Activated T-helper 17 cell treated with anti-CD3 and anti-CD28 coated beads, Interleukin-2, amount 50 U/mL, for 72 hours (primary cell): ENCODE measurements around the gene SS18. TPM values are rescaled to one million over a fixed set of nuclear protein-coding genes. Genes with fewer than 3 reads are reported as not detected.

ENCODE experiments used
- ATAC-seq: fragments of 150-1000 bp; cut with Tn5 transposase; replicated peaks from 2 replicates; pipeline ENCODE4 v1.10.0; 2021; ENCODE audit warnings: mild to moderate bottlenecking, moderate library complexity
- H3K27ac Mint-ChIP-seq: one replicate; pipeline ENCODE4 v1.8.0; 2022; ENCODE audit warnings: mixed read lengths
- H3K27me3 Mint-ChIP-seq: one replicate; pipeline ENCODE4 v1.8.0; 2022; ENCODE audit warnings: mixed read lengths
- H3K36me3 Mint-ChIP-seq: one replicate; pipeline ENCODE4 v1.8.0; 2022; ENCODE audit warnings: low read depth, mild to moderate bottlenecking, mixed read lengths
- H3K4me1 Mint-ChIP-seq: one replicate; pipeline ENCODE4 v1.8.0; 2022; ENCODE audit warnings: mixed read lengths
- H3K4me3 Mint-ChIP-seq: one replicate; pipeline ENCODE4 v1.8.0; 2022; ENCODE audit warnings: mild to moderate bottlenecking, mixed read lengths
- H3K9me3 Mint-ChIP-seq: one replicate; pipeline ENCODE4 v1.8.0; 2022; ENCODE audit warnings: mixed read lengths
- total RNA-seq, 2 donors: library from RNA; stranded (reverse); gene quantifications; one replicate each; pipeline ENCODE4 v1.2.3, GENCODE V29; 2022

Gene SS18
- total RNA-seq, 2 donors from 2014 or later, result 66.3 to 74.0 TPM

- no peak for ATAC-seq
- Mint-ChIP-seq H3K4me1 (no peaks in the 10 kb centered on the region), H3K9me3 (no peaks in the 10 kb centered on the region), H3K27ac (no peak overlapping the region), H3K27me3 (no peaks in the 10 kb centered on the region), H3K36me3 (no peaks in the 10 kb centered on the region), H3K4me3 (no peak overlapping the region)
These were observed 86.6 kb downstream of the SS18 start for GRCh38 chr18:26003817-26004216.

- Mint-ChIP-seq H3K27ac (no peak overlapping the region), H3K9me3 (no peaks in the 10 kb centered on the region), H3K4me1 (no peaks in the 10 kb centered on the region), H3K4me3 (no peak overlapping the region), H3K36me3 (no peaks in the 10 kb centered on the region), H3K27me3 (no peaks in the 10 kb centered on the region)
- ATAC-seq, result no peak
These were observed 87.1 kb downstream of the SS18 start for GRCh38 chr18:26003356-26003755.

- Mint-ChIP-seq H3K27ac (no peak overlapping the region), H3K4me1 (no peaks in the 10 kb centered on the region), H3K27me3 (no peaks in the 10 kb centered on the region), H3K36me3 (no peaks in the 10 kb centered on the region), H3K9me3 (no peaks in the 10 kb centered on the region), H3K4me3 (no peak overlapping the region)
- no peak for ATAC-seq
These were observed 88.0 kb downstream of the SS18 start for GRCh38 chr18:26002375-26002910.

- no peak for ATAC-seq
- Mint-ChIP-seq H3K4me3 (no peak overlapping the region), H3K9me3 (no peaks in the 10 kb centered on the region), H3K36me3 (no peaks in the 10 kb centered on the region), H3K27me3 (no peaks in the 10 kb centered on the region), H3K27ac (no peak overlapping the region), H3K4me1 (no peaks in the 10 kb centered on the region)
These were observed 92.0 kb downstream of the SS18 start for GRCh38 chr18:25998461-25998860.

- Mint-ChIP-seq H3K36me3 (no peaks in the 10 kb centered on the region), H3K27me3 (no peaks in the 10 kb centered on the region), H3K27ac (no peak overlapping the region), H3K4me3 (no peak overlapping the region), H3K9me3 (no peaks in the 10 kb centered on the region), H3K4me1 (no peaks in the 10 kb centered on the region)
- no peak for ATAC-seq
These were observed 97.8 kb downstream of the SS18 start for GRCh38 chr18:25992566-25992965.

GRCh38 chr18:25990473-25990872 is 99.9 kb downstream of the SS18 start:
- H3K9me3 Mint-ChIP-seq, result no peaks in the 10 kb centered on the region
- ATAC-seq, result no peak
- no peak overlapping the region for H3K27ac Mint-ChIP-seq
- peaks cover 2% of the 10 kb centered on the region for H3K27me3 Mint-ChIP-seq
- no peak overlapping the region for H3K4me3 Mint-ChIP-seq
- no peaks in the 10 kb centered on the region for H3K4me1 Mint-ChIP-seq
- H3K36me3 Mint-ChIP-seq, result no peaks in the 10 kb centered on the region

GRCh38 chr18:25985707-25986394 is 104.6 kb downstream of the SS18 start:
- Mint-ChIP-seq H3K4me1 (no peaks in the 10 kb centered on the region), H3K27ac (no peak overlapping the region), H3K9me3 (no peaks in the 10 kb centered on the region), H3K27me3 (peaks cover 3% of the 10 kb centered on the region), H3K4me3 (no peak overlapping the region), H3K36me3 (no peaks in the 10 kb centered on the region)
- ATAC-seq, result no peak

GRCh38 chr18:25983730-25984129 is 106.7 kb downstream of the SS18 start:
- no peaks in the 10 kb centered on the region for H3K4me1 Mint-ChIP-seq
- H3K9me3 Mint-ChIP-seq, result no peaks in the 10 kb centered on the region
- no peaks in the 10 kb centered on the region for H3K36me3 Mint-ChIP-seq
- no peak for ATAC-seq
- H3K27ac Mint-ChIP-seq, result no peak overlapping the region
- no peak overlapping the region for H3K4me3 Mint-ChIP-seq
- H3K27me3 Mint-ChIP-seq, result peaks cover 3% of the 10 kb centered on the region

GRCh38 chr18:25982961-25983360 is 107.5 kb downstream of the SS18 start:
- H3K27ac Mint-ChIP-seq, result no peak overlapping the region

GRCh38 chr18:25982153-25982552 is 108.3 kb downstream of the SS18 start:
- Mint-ChIP-seq H3K9me3 (no peaks in the 10 kb centered on the region), H3K4me3 (no peak overlapping the region), H3K36me3 (no peaks in the 10 kb centered on the region), H3K4me1 (no peaks in the 10 kb centered on the region), H3K27ac (no peak overlapping the region), H3K27me3 (peaks cover 3% of the 10 kb centered on the region)
- ATAC-seq, result no peak

More at GRCh38 chr18:25982961-25983360, 107.5 kb downstream of the SS18 start:
- H3K4me3 Mint-ChIP-seq, result no peak overlapping the region
- no peaks in the 10 kb centered on the region for H3K9me3 Mint-ChIP-seq
- ATAC-seq, result no peak
- no peaks in the 10 kb centered on the region for H3K4me1 Mint-ChIP-seq
- peaks cover 3% of the 10 kb centered on the region for H3K27me3 Mint-ChIP-seq
- H3K36me3 Mint-ChIP-seq, result no peaks in the 10 kb centered on the region

GRCh38 chr18:25979369-25980040 is 110.9 kb downstream of the SS18 start:
- H3K4me1 Mint-ChIP-seq, result no peaks in the 10 kb centered on the region
- no peak for ATAC-seq
- no peaks in the 10 kb centered on the region for H3K27me3 Mint-ChIP-seq
- no peak overlapping the region for H3K4me3 Mint-ChIP-seq
- H3K36me3 Mint-ChIP-seq, result no peaks in the 10 kb centered on the region
- no peaks in the 10 kb centered on the region for H3K9me3 Mint-ChIP-seq
- no peak overlapping the region for H3K27ac Mint-ChIP-seq

- Mint-ChIP-seq H3K36me3 (no peaks in the 10 kb centered on the region), H3K27ac (no peak overlapping the region), H3K4me1 (no peaks in the 10 kb centered on the region), H3K9me3 (no peaks in the 10 kb centered on the region), H3K4me3 (no peak overlapping the region), H3K27me3 (no peaks in the 10 kb centered on the region)
- ATAC-seq, result no peak
These were observed 113.9 kb downstream of the SS18 start for GRCh38 chr18:25976554-25976953.

GRCh38 chr18:25974630-25975077 is 115.8 kb downstream of the SS18 start:
- no peaks in the 10 kb centered on the region for H3K4me1 Mint-ChIP-seq
- H3K36me3 Mint-ChIP-seq, result no peaks in the 10 kb centered on the region
- H3K9me3 Mint-ChIP-seq, result no peaks in the 10 kb centered on the region
- no peaks in the 10 kb centered on the region for H3K27me3 Mint-ChIP-seq
- ATAC-seq, result no peak
- no peak overlapping the region for H3K4me3 Mint-ChIP-seq
- no peak overlapping the region for H3K27ac Mint-ChIP-seq
